OCI-LY7 (cell line): Measurements from ENCODE around the gene CDR2L. TPM values are rescaled to one million over a fixed set of nuclear protein-coding genes. Genes with fewer than 3 reads are reported as not detected.

Experiments used
- BruUV-seq: library from RNA; stranded (reverse); fragments of 400-500 nt; replicated peaks from 2 replicates; lab custom pipeline; 2021; lab: Mats Ljungman, UMichigan
- CTCF ChIA-PET: fragments of 300-600 bp; sonication (Branson Sonifier 250); formaldehyde crosslinking; loops from one replicate; lab custom pipeline; 2022; ENCODE audit warnings: antibody characterized with exemption; ENCODE audit not compliant: unreplicated experiment; lab: Charles Lee
- POLR2A ChIA-PET: fragments of 300-600 bp; sonication (Branson Sonifier 250); formaldehyde crosslinking; loops from one replicate; lab custom pipeline; 2022; ENCODE audit warnings: antibody characterized with exemption; lab: Charles Lee
- DNase-seq: peaks from one replicate; pipeline ENCODE4 v3.0.0-alpha.2; 2015; ENCODE audit warnings: low spot score
- H2AFZ ChIP-seq: fragments of 200-600 bp; sonication (generic), shearing (Covaris generic); 2 replicates; pipeline ENCODE4 v1.6.1; 2014; ENCODE audit warnings: mild to moderate bottlenecking, antibody characterized with exemption, low read length, moderate library complexity
- H3K27ac ChIP-seq: fragments of 200-600 bp; sonication (generic); 2 replicates; pipeline ENCODE4 v1.5.1; 2014; ENCODE audit warnings: mixed run types, low read depth, mild to moderate bottlenecking, moderate library complexity, low read length, inconsistent platforms; ENCODE audit not compliant: poor library complexity, severe bottlenecking
- H3K36me3 ChIP-seq: fragments of 200-600 bp; sonication (generic); 2 replicates; pipeline ENCODE4 v1.6.1; 2014; ENCODE audit warnings: mild to moderate bottlenecking, antibody characterized with exemption, low read length, moderate library complexity, mixed read lengths; ENCODE audit not compliant: insufficient read depth
- H3K4me1 ChIP-seq: fragments of 200-600 bp; sonication (generic); 2 replicates; pipeline ENCODE4 v1.5.1; 2014; ENCODE audit warnings: mild to moderate bottlenecking, low read length; ENCODE audit not compliant: insufficient read depth, poor library complexity, severe bottlenecking
- H3K4me2 ChIP-seq: fragments of 200-600 bp; sonication (generic); 2 replicates; pipeline ENCODE4 v1.6.1; 2014; ENCODE audit warnings: mild to moderate bottlenecking, low read length
- H3K4me3 ChIP-seq: fragments of 200-600 bp; sonication (generic); 2 replicates; pipeline ENCODE4 v1.5.1; 2014; ENCODE audit warnings: mild to moderate bottlenecking, low read depth, low read length; ENCODE audit not compliant: poor library complexity, severe bottlenecking
- H3K79me2 ChIP-seq: fragments of 200-600 bp; sonication (generic); 2 replicates; pipeline ENCODE4 v1.6.1; 2016; ENCODE audit warnings: low read depth, mild to moderate bottlenecking, low read length, moderate library complexity, mixed read lengths; ENCODE audit not compliant: insufficient read depth
- H3K9me2 ChIP-seq: fragments of 200-600 bp; sonication (generic); 2 replicates; pipeline ENCODE4 v1.6.1; 2016; ENCODE audit warnings: mild to moderate bottlenecking, low read length, mixed read lengths; ENCODE audit not compliant: insufficient read depth
- H3K9me3 ChIP-seq: fragments of 200-600 bp; sonication (generic); 2 replicates; pipeline ENCODE4 v1.6.1; 2014; ENCODE audit warnings: mild to moderate bottlenecking, mixed run types, low read length, mixed read lengths
- H4K20me1 ChIP-seq: fragments of 200-600 bp; sonication (generic); 2 replicates; pipeline ENCODE4 v1.6.1; 2014; ENCODE audit warnings: mild to moderate bottlenecking, antibody characterized with exemption, low read length, moderate library complexity, mixed read lengths; ENCODE audit not compliant: insufficient read depth
- CTCF ChIP-seq: fragments of 200-600 bp; sonication (generic); conservative IDR thresholded peaks from 2 replicates; pipeline ENCODE4 v1.5.1; 2014; ENCODE audit warnings: mild to moderate bottlenecking, antibody characterized with exemption, low read length, moderate library complexity, mixed read lengths
- EZH2phosphoT487 ChIP-seq: fragments of 200-600 bp; sonication (generic); IDR thresholded peaks from 2 replicates; pipeline ENCODE4 v1.6.1; 2018; ENCODE audit warnings: low read depth, borderline replicate concordance, mild to moderate bottlenecking, mixed run types, antibody characterized with exemption, low read length, moderate library complexity, mixed read lengths
- intact Hi-C: fragments of 100-400 bp; cut with micrococcal nuclease; formaldehyde crosslinking; loops from one replicate; pipeline ENCODE4 v1.10.0; 2022; ENCODE audit not compliant: unreplicated experiment
- total RNA-seq, 2 experiments: library from RNA; depleted of rRNA in 1 of 2; stranded (reverse); fragments of >200 nt in 1 of 2; shearing (Covaris generic) in 1 of 2; gene quantifications; 2 replicates each; pipeline ENCODE4 v1.2.3, GENCODE V29; 2014 to 2022

CDR2L gene
- total RNA-seq, 2 experiments from 2014 or later, result 0.49 to 0.79 TPM

GRCh38 chr17:75010683-75011400 is 23.4 kb downstream of the CDR2L start:
- no peaks in the 10 kb centered on the region for H3K9me3 ChIP-seq
- H2AFZ ChIP-seq, result peak overlapping the region; percentile 90; the same call in 1 of the 2 replicates
- POLR2A ChIA-PET, result interaction anchor here (0.5 to 3.4 kb wide), 8 partner anchors 21 to 623 kb away, joined by 3 to 27 read pairs (median 6); partner anchors contain the start of genes ATP5PD, CDR2L, HID1 and KCTD2
- peaks cover 4% of the 10 kb centered on the region; the same call in 1 of the 2 replicates for H3K36me3 ChIP-seq
- peaks cover 21% of the 10 kb centered on the region for H3K79me2 ChIP-seq
- H3K4me1 ChIP-seq, result peaks cover 16% of the 10 kb centered on the region
- no peaks in the 10 kb centered on the region for H4K20me1 ChIP-seq
- no TSS peak for BruUV-seq
- no peak overlapping the region for H3K4me2 ChIP-seq
- H3K9me2 ChIP-seq, result no peaks in the 10 kb centered on the region
- TF ChIP-seq EZH2phosphoT487 (no peak), CTCF (no peak)
- no peak overlapping the region for H3K4me3 ChIP-seq
- CTCF ChIA-PET, result interaction anchor here (0.6 to 3.2 kb wide), 3 partner anchors 33 to 52 kb away, joined by 3 to 26 read pairs (median 3); no protein-coding TSS in a partner anchor
- no peak overlapping the region for H3K27ac ChIP-seq
- intact Hi-C loops, result loop anchor here (5.0 kb wide), 1 partner anchor 96 kb away; the partner anchor contains the start of gene ARMC7
- DNase-seq, result no peak

- peak overlapping the region; percentile 73 for H3K4me3 ChIP-seq
- CTCF ChIA-PET, result interaction anchor here (0.6 to 3.2 kb wide), 4 partner anchors 13 to 161 kb away, joined by 3 to 26 read pairs (median 6); no protein-coding TSS in a partner anchor
- peaks cover 8% of the 10 kb centered on the region for H3K36me3 ChIP-seq
- BruUV-seq, result no TSS peak
- H3K79me2 ChIP-seq, result peaks cover 21% of the 10 kb centered on the region
- TF ChIP-seq EZH2phosphoT487, result no peak
- no peak for TF ChIP-seq CTCF
- peak overlapping the region; percentile 90 for H2AFZ ChIP-seq
- H4K20me1 ChIP-seq, result no peaks in the 10 kb centered on the region
- intact Hi-C loops, result loop anchor here (1.0 to 5.0 kb wide), 2 partner anchors 51 to 96 kb away; partner anchors contain the start of gene ARMC7
- no peak overlapping the region for H3K27ac ChIP-seq
- POLR2A ChIA-PET, result interaction anchor here (0.6 to 3.4 kb wide), 14 partner anchors 15 to 138 kb away, joined by 3 to 27 read pairs (median 8); partner anchors contain the start of genes ATP5PD, CDR2L, FDXR and HID1
- peaks cover 16% of the 10 kb centered on the region for H3K4me1 ChIP-seq
- no peaks in the 10 kb centered on the region for H3K9me2 ChIP-seq
- H3K9me3 ChIP-seq, result no peaks in the 10 kb centered on the region
- peak overlapping the region; percentile 50 for H3K4me2 ChIP-seq
- no peak for DNase-seq
These were observed 24.1 kb downstream of the CDR2L start for GRCh38 chr17:75011401-75012095.
